GM18511 (cell line): ENCODE measurements around the gene REM2.
A peak's percentile ranks its signal among the peaks of the same experiment; 100 is the strongest.
"Not testable (repeated sequence)": the region's sequence is repeated elsewhere in the genome, so short reads cannot be mapped to it uniquely, and the experiment has no call there.

ENCODE experiments used
- ATAC-seq: cut with Tn5 transposase; IDR thresholded peaks from one replicate; pipeline ENCODE4 v1.9.1; 2021; ENCODE audit warnings: mild to moderate bottlenecking, moderate library complexity; ENCODE audit not compliant: unreplicated experiment

Gene REM2

DNA sequence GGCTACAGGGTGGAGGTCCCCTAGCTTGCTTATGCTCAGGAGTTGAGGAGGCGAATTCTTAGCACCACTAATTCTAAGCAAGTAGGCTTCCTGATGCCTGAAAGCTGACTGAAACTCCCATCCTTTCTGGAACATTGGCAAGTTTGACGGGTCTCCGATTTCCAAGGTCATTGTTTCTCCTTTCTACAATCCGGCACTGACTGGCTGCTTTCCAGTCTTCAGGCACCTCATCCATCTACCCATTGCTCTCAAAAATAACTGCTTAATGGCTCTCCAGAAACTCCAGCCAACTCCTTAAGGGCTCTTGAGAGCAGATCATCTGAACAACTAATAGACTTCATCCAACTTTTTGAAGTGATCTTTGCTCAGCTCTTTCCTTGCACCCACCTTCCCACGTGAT is 13.3 kb downstream of the REM2 start:
- no peak for ATAC-seq

DNA sequence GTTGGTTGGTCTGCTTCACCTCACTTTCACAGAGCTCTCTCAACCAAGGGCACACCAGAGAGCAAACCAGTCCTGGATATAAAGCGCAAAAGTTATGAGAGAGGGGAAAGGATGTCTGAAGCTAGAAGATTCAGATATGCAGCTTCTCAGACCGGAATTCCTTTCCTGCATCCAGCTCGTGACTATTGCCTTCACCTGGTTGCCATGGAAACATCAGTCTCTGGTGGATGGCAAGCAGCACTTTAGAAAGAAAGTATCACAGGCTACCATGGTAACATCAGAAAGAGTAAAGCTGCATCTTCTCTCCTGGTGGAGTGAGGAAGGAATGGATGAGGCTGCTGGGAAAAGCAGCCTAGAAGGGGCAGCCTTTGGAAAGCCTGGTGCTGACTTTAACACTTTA is 13.7 kb downstream of the REM2 start:
- no peak for ATAC-seq

DNA sequence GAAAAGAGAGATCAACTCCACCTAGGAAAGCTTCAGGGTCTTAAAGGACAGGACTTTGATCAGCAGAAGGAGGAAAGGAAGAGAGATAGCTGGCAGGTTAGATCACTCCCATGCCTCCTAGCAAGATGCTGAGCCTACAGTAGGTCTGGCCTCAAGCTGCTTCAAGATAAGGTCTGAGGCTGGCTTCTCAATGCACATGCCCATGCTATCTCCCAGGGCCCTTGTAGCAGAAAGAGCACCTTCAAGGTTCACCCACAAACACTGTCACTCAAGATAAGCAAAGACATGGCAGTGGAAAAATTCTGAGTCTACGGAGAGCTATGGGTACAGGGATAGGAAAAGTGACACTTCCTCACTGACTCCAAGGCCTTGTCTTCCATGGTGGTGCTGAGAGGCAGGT is 14.3 kb downstream of the REM2 start:
- no peak for ATAC-seq

DNA sequence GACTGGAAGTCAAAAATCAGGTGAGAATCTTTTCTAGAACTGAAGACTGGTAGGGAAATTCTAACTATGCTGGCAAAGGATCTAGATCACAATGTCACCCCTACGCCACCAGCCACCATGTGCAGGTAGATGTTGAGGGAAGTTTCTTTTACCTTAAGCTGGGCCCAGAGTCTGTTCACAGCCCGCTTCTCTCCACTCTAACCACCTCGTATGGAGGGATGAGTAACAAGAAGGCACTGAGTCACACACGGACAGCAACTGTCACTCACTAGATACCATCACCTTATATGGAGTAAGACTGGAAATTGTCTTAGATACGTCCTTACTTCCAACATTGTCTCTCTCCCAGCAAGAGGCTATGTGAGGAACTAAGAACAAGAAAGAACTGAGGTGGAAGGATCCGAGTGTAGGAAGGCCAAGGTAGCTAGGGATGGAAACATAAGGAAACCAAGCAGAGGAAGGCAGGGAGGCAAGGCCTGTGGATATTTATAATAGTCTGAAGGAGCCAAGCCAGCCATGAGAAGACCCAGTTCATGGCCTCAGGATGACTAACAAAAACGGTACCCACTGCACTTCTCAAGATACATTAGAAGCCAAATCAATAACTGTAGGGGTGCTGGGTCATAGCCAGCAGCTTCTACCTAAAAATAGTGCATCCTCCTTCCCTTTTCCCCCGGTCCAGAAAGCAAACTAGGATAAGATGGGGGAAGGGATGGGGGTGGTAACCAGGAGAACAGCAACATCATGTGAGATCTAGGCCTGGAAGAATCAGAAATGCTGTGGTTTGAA is 15.5 kb downstream of the REM2 start:
- no peak for ATAC-seq

DNA sequence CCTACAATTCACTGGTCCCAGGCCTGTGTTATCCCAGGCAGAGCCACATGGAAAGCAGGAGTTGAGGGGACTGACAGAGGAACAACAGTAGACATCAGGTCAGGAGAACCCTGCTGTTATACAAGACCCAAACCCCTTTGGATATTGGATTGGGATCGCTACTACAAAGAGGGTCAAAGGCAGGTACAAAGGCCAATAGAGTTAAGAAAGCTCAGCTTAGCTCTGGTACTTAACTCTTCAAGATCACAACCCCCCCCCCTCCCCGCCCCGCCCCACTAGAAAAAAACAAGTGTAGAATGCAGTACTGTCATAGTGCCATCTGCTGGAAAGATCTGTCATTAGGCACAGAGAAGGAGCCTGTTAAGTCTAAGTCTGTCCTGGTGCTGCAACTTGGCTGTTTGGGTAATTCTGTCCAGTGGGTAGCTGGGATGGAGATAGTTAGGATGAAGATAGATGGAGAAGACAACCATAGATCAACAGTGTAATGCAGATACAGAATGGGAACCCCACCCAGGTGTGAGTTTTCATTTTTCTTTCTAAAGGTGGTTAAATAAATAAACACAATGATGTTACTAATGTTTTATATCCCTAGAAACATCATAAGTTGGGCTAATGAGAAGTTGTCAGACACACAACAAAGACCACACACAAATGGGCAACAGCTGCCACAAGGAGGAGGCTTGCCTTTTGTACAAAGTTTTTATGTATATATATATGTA is 17.2 kb downstream of the REM2 start:
- no peak for ATAC-seq

DNA sequence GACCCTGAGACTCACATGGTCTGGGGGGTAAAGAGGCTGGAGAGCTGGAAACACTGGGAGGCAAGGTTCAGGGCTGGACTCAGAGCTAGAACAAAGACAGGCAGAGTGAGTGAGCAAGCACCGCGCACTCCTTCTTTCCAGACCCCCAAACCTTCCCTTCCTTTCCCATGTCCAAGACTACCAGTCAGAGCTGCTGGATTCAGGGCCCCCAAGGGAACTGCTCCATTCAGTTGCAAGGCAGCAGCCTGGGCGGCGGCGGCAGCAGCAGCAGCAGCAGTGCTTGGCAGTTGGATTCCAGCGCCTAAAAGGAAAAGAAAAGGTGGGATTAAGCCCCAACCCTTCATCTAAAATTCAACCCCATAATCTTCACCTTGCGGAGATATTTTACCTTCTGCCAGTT is 18.8 kb downstream of the REM2 start:
- ATAC-seq, result no peak

DNA sequence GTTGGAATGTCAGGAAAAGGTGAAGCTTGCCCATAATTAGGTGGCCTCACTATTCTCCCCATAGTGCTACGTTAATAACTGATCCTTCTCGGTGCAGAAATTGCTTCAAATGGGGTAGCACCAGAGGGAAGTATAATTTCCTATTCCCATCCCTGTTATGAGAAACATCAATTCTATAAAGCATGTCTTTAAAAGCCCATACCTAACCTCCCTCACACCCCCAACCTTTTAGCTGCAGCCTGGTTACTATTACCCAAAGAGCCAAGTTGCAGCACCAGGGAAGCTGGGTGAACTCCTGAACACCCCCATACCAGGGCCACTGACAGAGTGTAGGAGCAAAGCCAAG is 20.7 kb downstream of the REM2 start:
- no peak for ATAC-seq

DNA sequence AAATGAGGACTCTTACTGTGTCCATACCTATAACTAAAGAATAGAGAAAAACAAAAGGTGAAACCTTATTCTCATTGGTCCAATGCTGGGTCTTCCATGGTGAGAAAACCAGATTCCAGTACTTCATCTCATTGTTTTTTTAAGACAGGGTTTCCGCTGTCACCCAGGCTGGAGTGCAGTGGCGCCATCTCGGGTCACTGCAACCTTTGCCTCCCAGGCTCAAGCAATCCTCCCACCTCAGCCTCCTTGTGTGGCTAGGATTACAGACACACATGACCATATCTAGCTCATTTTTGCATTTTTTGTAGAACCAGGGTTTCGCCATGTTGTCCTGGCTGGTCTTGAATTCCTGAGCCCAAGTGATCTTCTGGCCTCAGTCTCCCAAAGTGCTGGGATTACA is 22.6 kb downstream of the REM2 start:
- no peak for ATAC-seq

DNA sequence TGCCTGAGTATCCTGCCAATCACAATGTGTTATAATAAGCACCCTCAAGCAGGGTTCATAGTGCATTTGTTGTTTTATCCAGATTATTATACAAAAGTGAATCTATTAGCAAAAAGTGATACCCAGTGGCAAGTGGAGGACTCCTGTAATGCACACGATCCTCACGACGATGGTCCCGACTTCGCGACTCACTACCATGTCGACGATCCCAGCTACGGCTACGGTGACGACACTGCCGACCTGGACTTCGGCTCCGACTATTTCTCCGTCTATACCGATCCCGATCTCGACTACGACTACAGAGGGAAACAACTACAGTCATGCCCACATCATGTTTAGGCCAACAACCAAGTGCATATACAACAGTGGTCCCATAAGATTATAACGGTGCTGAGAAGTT is 23.1 kb downstream of the REM2 start:
- ATAC-seq, result no peak

DNA sequence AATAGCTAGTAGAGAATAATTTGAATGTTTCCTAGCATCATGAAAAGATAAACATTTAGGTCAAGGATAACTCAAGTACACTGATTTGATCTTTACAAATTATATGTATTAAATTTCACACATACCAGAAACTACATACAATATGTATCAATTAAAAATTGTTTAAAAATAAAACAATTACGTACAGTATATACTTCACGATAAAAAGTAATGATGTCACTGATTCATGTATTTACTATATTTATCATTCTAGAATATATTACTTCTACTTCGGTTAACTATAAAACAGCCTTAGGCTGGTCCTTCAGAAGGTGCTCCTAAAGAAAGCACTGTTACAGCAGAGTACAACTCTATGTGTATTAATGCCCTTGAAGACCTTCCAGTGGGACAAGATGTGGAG is 24.4 kb downstream of the REM2 start:
- ATAC-seq, result no peak

DNA sequence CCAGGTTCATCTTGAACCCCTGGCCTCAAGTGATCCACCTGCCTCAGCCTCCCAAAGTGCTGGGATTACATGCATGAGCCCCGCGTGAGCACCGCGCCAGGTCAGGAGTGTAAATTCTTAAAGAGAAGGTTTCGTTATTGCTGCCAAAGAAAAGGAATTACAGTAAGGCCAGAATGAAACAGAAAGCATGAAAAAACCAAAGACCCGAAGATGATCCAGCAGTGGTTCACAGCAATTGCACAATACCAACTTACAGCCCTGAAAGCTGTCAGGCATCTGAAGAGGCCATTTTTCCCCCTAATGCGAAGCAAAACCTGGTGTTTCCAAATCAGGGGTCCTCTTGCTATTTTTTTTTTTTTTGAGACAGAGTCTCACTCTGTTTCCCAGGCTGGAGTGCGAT is 25.6 kb downstream of the REM2 start:
- no peak for ATAC-seq

DNA sequence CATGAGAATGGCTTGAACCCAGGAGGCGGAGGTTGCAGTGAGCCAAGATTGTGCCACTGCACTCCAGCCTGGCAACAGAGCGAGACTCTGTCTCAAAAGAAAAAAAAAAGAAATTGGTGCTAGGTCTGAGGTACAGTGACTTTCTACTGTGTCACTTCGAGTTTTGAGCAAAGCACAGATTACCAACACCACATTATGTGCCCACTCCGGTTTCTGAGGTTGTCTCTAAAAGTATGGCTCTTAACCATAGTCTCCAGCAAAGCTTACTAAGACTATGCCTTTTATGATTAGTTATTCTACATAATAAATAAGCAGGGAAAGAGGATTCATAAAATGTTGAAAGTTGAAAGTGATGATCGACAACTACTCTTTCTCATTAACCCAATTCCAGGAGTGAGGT is 27.9 kb downstream of the REM2 start:
- no peak for ATAC-seq

DNA sequence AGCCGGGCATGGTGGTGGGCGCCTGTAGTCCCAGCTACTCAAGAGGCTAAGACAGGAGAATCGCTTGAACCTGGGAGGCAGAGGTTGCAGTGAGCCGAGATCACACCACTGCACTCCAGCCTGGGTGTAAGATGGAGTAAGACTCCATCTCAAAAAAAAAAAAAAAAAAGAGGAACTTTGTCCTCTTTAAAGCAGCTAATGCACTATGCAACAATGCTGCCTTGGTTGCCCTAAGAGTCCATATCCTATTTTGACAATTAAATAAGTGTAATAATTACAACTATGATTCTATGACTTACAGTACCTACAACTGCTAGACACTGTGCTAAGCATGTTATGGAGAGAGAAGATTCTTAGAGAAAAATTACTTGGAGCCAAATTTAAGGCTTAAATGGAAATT is 31.8 kb downstream of the REM2 start:
- not testable (repeated sequence) for ATAC-seq

DNA sequence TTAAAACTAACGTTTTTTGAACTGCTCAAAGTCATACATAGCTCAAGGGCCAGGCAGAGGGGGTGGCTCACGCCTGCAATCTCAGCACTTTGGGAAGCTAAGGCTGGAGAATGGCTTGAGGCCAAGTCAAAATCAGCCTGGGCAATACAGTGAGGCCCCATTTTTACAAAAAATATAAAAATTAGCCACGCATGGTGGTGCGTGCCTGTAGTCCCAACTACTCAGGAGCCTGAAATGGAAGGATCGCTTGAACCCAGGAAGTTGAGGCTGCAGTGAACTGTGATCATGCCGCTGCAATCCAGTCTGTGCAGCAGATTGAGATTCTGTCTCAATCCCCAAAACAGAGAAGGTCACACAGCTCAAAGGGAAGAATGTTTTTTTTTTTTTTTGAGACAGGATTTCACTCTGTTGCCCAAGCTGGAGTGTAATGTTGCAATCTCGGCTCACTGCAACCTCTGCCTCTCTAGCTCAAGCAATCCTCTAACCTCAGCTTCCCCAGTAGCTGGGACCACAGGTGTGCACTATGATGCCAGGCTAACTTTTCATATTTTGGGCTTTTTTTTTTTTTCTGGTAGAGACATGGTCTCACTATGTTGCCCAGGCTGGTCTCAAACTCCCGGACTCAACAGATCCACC is 33.0 kb downstream of the REM2 start:
- ATAC-seq, result no peak

DNA sequence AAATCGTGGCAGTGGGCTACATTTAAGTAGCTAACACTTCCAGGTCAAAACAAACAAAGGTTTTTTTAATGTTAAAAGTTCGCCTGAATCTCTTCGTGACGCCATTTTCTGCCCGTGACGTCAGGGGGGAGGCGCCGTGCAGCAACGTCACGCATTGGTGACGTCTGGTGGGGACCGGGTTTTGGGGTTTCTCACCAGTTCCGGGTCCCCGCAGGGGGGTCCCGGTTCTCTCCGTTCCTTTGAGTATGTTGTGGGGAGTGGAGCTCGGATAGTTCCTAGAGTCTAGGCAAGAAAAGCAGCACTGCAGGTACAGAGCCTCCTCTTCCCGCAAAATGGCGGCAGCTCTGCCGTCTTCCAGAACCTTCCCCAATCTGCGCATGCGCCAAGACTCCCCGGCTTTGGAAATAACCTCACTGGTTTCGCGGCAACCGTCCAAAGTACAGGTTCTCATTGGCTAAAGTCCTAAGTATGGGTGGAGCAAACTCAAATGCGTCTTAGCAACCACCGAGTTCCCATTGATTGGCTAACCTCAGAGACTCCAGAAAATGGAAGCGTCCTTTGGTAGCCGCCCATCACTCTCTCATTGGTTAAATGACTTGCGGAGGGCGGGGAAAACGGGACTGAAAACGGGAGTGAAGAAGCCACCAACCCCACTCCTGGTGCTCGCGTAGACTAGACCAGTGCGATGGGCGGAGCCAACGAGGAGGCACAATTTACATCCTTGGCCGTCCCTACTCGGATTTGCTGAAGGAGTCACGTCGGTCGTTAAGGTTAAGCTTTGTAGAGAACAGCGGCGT is 36.0 kb downstream of the REM2 start, which contains the start of gene RBM23:
RBM23 (minus strand) TSS at position 346 of the 797 bp plus-strand sequence.
- ATAC-seq, result peak; percentile 94

DNA sequence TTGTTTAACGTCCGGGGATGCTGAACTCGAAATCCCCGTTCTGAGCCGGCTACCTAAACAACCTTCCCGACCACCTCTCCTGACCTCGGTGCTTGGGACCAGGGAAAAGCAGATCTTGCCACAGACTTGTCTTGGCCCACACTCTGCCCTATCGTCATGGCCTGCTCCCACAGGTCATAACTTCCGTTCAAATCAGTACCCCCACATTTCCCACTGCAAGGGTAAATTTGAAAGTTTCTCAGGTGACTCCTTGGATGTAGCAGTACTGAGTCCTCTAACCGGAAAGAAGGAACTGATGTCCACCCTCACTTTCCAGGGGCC is 36.5 kb downstream of the REM2 start:
- ATAC-seq, result peak; percentile 23

DNA sequence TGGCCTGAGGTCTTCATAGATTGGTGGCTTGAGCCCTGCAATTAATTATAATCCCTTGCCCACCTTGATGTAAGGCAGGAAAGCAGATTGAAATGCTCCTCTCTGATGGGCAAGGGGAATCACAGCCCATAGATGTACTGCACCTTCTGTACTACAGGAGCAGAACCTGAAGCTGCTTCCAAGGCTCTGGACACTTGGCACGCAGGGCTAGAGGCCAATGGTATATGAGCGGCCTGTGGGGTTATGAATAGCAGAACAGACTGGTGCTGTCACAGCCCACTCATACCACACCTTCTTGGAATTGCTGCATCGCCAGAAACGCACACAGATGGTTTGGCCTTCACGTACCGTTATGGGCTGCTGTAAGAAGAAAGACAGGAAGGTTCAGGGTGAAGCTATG is 37.7 kb downstream of the REM2 start:
- ATAC-seq, result no peak

DNA sequence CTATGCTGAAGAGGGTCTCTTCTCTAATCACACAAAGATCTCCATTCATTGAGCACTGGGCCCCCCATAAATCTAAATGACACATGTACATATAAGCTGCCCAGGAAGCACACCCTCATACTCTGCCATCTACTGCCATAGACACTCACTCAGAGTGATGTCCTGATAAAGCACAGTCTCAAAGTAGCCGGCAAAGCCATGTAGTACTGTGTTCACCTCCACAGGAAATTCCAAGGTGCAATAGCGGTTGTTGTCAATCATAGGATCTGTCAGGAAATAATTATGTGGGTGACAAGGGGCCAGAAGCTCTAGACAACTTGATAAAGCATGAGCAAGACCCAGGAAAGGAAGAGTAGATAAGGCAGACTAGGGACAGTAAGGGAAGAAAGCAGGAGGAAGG is 39.3 kb downstream of the REM2 start:
- ATAC-seq, result no peak

DNA sequence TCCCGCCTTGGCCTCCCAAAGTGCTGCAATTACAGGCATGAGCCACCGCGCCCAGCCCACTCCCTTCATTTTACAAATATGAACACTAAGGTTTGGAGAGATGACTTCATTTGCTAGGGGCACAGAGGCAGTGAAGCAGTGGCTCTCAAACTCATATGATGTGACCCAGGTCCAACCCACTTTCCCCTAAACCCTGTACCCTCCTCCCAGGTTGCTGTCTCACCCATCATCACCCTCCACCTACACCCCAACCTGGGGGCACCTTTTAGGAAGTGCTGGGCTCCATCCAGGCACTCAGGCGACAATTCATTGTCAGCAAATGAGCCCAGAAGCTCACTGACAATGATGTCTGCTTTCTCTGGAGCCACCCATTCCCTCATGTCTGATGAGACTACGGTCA is 40.7 kb downstream of the REM2 start:
- ATAC-seq, result no peak

DNA sequence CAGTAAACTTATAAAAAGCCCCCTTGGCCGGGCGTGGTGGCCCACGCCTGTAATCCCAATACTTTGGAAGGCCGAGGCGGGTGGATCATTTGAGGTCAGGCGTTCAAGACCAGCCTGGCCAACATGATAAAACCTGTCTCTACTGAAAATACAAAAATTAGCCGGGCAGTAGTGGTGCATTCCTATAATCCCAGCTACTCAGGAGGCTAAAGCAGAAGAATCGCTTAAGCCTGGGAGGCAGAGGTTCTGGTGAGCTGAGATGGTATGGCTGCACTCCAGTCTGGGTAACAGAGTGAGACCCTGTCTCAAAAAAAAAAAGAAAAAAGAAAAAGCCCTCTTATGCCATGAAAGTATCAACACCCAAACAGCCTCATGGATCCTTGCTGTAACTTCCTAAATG is 42.5 kb downstream of the REM2 start:
- ATAC-seq, result no peak

DNA sequence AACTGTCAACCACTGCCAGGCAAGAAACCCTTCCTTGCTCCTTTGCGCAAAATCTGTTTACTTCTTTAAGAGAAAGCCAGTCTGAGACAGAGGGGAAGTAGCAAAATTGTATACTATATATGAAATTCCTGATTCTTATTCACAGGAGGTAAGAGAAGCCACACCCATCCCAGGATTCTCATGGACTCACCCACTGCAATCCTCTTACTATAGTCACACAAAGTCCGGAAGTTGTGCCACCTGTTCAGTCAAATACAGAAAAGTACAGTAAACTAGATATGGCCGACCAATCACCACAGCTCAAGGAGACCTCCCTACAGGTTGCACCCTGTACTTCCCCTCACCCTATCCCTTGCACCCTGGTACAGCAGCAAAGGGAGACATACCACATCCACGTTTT is 43.3 kb downstream of the REM2 start:
- no peak for ATAC-seq
